Mammary epithelial cell (primary cell): Measurements from ENCODE around the gene IKZF4.

ENCODE experiments used
- CTCF ChIP-seq, 2 donors: IDR thresholded peaks in 1 of 2; conservative IDR thresholded peaks in 1 of 2; 2 replicates each; pipeline ENCODE4 v1.5.1; 2011 to 2012; ENCODE audit warnings: inconsistent platforms in 2 of 2, low read length in 2 of 2, mild to moderate bottlenecking in 2 of 2, control low read depth in 1 of 2, low read depth in 1 of 2; ENCODE audit not compliant: insufficient read depth in 1 of 2; ENCODE audit errors: extremely low read depth in 1 of 2
- EZH2 ChIP-seq: IDR thresholded peaks from 2 replicates; pipeline ENCODE4 v1.6.1; 2012; ENCODE audit warnings: low read length, inconsistent platforms, borderline replicate concordance

GRCh38 chr12:56081393-56082347, 60.8 kb downstream of the IKZF4 start:
- no peak for TF ChIP-seq CTCF (conservative IDR thresholded peaks at IDR 0.05 in 1 of 2, IDR thresholded peaks at IDR 0.05 in 1 of 2; ENCODE audit: extremely low read depth in 1 of 2, insufficient read depth in 1 of 2, low read depth in 1 of 2, low read length in 2 of 2)
- TF ChIP-seq EZH2 = no peak
